ENCODE data around the gene GPR35. TPM values are rescaled to one million over a fixed set of nuclear protein-coding genes. Genes with fewer than 3 reads are reported as not detected.
A peak's percentile ranks its signal among the peaks of the same experiment; 100 is the strongest.

GPR35 gene
- 10 to 100 TPM in 1 of 6 donors, 1 to 10 TPM in 5; 1.9 to 14.7 (median 4.6) TPM for total RNA-seq

GRCh38 chr2:240624950-240625621, at the start of gene GPR35:
GPR35 (plus strand) TSS chr2:240625480; CDS start chr2:240629953, 4,473 bp downstream.
- Histone ChIP-seq H3K36me3 (no peaks in the 10 kb centered on the region), H3K9me3 (no peaks in the 10 kb centered on the region), H3K27ac (peak within 1 kb of the TSS; percentile 7 to 74 (median 46)), H3K4me1 (peaks cover 0 to 38% (median 15%) of the 10 kb centered on the region in 4 donors), H3K4me3 (peak within 1 kb of the TSS in 1 of 4 donors; percentile 2), H3K27me3 (no peaks in the 10 kb centered on the region)
- peak; percentile 65 to 80 for DNase-seq
- no peak for TF ChIP-seq EP300 (IDR thresholded peaks at IDR 0.05)
- peak in 1 of 4 donors; percentile 32 for TF ChIP-seq POLR2A (IDR thresholded peaks at IDR 0.05)
- WGBS, 2 donors: 29 to 45% methylated on average over 10 to 23 of the region's 23 CpGs
- peak; percentile 44 to 67 for ATAC-seq (ENCODE audit: low FRiP score in 2 of 2)

GRCh38 chr2:240576036-240576435, 49.2 kb upstream of the GPR35 start:
- TF ChIP-seq POLR2AphosphoS5 (IDR thresholded peaks at IDR 0.05) (no peak), EP300 (IDR thresholded peaks at IDR 0.05) (no peak), CTCF (IDR thresholded peaks at IDR 0.05) (no peak), POLR2A (IDR thresholded peaks at IDR 0.05) (no peak)
- peaks cover 10 to 68% (median 53%) of the 10 kb centered on the region in 4 donors for H3K36me3 ChIP-seq
- ATAC-seq (ENCODE audit: low FRiP score in 2 of 2): no peak
- no peak overlapping the region for H3K27ac ChIP-seq
- DNase-seq: no peak
- H3K9me3 ChIP-seq: no peaks in the 10 kb centered on the region
- H3K4me3 ChIP-seq: no peak overlapping the region
- H3K4me1 ChIP-seq: peaks cover 28 to 47% (median 31%) of the 10 kb centered on the region in 4 donors
- WGBS, 2 donors: 82 to 100% methylated on average over 4 to 6 of the region's 6 CpGs
- H3K27me3 ChIP-seq: no peaks in the 10 kb centered on the region

GRCh38 chr2:240576436-240577205, 48.7 kb upstream of the GPR35 start:
- TF ChIP-seq POLR2AphosphoS5 (IDR thresholded peaks at IDR 0.05) (no peak), CTCF (IDR thresholded peaks at IDR 0.05) (no peak), POLR2A (IDR thresholded peaks at IDR 0.05) (no peak), EP300 (IDR thresholded peaks at IDR 0.05) (no peak)
- Histone ChIP-seq H3K4me1 (peaks cover 24 to 41% (median 29%) of the 10 kb centered on the region in 4 donors), H3K27me3 (no peaks in the 10 kb centered on the region), H3K36me3 (peaks cover 10 to 68% (median 53%) of the 10 kb centered on the region in 4 donors), H3K27ac (no peak overlapping the region), H3K4me3 (no peak overlapping the region), H3K9me3 (no peaks in the 10 kb centered on the region)
- ATAC-seq (ENCODE audit: low FRiP score in 2 of 2): no peak
- 95% methylated on average over 12 to 26 of the region's 32 CpGs for WGBS, 2 donors
- DNase-seq: peak in 1 of 2 donors; percentile 82

GRCh38 chr2:240577281-240578109, 47.8 kb upstream of the GPR35 start:
- Histone ChIP-seq H3K9me3 (no peaks in the 10 kb centered on the region), H3K36me3 (peaks cover 10 to 65% (median 52%) of the 10 kb centered on the region in 4 donors), H3K4me1 (peaks cover 24 to 40% (median 29%) of the 10 kb centered on the region in 4 donors), H3K4me3 (no peak overlapping the region), H3K27me3 (no peaks in the 10 kb centered on the region), H3K27ac (peak overlapping the region in 2 of 4 donors; percentile 83 to 85)
- no peak for TF ChIP-seq EP300 (IDR thresholded peaks at IDR 0.05)
- TF ChIP-seq CTCF (IDR thresholded peaks at IDR 0.05): no peak
- ATAC-seq (ENCODE audit: low FRiP score in 2 of 2) (no peak), DNase-seq (peak in 1 of 2 donors; percentile 59)
- 91 to 94% methylated on average over 7 to 26 of the region's 26 CpGs for WGBS, 2 donors

- TF ChIP-seq POLR2AphosphoS5 (IDR thresholded peaks at IDR 0.05) (no peak), POLR2A (IDR thresholded peaks at IDR 0.05) (no peak), CTCF (IDR thresholded peaks at IDR 0.05) (no peak), EP300 (IDR thresholded peaks at IDR 0.05) (no peak)
These were observed 47.2 kb upstream of the GPR35 start for GRCh38 chr2:240578110-240578450.

More at GRCh38 chr2:240578110-240578450, 47.2 kb upstream of the GPR35 start:
- DNase-seq (peak in 1 of 2 donors; percentile 66), ATAC-seq (ENCODE audit: low FRiP score in 2 of 2) (no peak)
- Histone ChIP-seq H3K9me3 (no peaks in the 10 kb centered on the region), H3K36me3 (peaks cover 10 to 59% (median 49%) of the 10 kb centered on the region in 4 donors), H3K27me3 (no peaks in the 10 kb centered on the region), H3K4me1 (peaks cover 24 to 40% (median 29%) of the 10 kb centered on the region in 4 donors), H3K4me3 (no peak overlapping the region), H3K27ac (peak overlapping the region; percentile 83 to 89 (median 86))
- 96 to 100% methylated on average over 5 to 9 of the region's 9 CpGs for WGBS, 2 donors

All from upper lobe of left lung (tissue), 6 donors.